ENCODE data around the gene FNBP1L. TPM values are rescaled to one million over a fixed set of nuclear protein-coding genes. Genes with fewer than 3 reads are reported as not detected.
A peak's percentile ranks its signal among the peaks of the same experiment; 100 is the strongest.
"Not testable (repeated sequence)": the region's sequence is repeated elsewhere in the genome, so short reads cannot be mapped to it uniquely, and the experiment has no call there.

The FNBP1L gene
- total and polyA plus RNA-seq, 8 donors, result 10.1 to 32.4 (median 16.0) TPM

DNA sequence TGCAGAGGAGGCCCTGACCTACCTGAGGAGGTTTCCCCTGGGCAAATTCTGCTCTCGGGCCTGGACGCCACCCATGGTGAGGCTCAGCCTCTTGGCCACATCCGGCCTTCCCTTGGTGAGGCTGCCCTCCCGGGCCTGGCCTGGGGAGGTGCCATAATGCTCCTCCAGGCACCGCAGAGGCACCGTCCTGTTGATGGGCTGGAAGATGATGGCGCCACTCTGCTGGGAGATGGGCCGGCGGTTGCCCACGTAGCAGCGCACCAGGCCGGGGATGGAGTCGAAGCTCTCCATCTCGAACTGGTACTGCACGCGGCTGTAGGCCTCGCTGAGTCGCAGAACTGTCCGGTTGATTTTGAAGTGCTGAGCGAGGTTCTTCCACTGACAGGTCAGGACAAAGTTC is 141.0 kb downstream of the FNBP1L start:
- 92 to 94% methylated on average over 20 of the region's 20 CpGs for WGBS, 2 donors
- H3K27ac ChIP-seq, result no peak overlapping the region
- H3K9me3 ChIP-seq, result no peaks in the 10 kb centered on the region
- no peak for FAIRE-seq
- no peak overlapping the region for H3K4me3 ChIP-seq
- no peak for DNase-seq
- no peak for ATAC-seq
- TF ChIP-seq, protein P1, sequence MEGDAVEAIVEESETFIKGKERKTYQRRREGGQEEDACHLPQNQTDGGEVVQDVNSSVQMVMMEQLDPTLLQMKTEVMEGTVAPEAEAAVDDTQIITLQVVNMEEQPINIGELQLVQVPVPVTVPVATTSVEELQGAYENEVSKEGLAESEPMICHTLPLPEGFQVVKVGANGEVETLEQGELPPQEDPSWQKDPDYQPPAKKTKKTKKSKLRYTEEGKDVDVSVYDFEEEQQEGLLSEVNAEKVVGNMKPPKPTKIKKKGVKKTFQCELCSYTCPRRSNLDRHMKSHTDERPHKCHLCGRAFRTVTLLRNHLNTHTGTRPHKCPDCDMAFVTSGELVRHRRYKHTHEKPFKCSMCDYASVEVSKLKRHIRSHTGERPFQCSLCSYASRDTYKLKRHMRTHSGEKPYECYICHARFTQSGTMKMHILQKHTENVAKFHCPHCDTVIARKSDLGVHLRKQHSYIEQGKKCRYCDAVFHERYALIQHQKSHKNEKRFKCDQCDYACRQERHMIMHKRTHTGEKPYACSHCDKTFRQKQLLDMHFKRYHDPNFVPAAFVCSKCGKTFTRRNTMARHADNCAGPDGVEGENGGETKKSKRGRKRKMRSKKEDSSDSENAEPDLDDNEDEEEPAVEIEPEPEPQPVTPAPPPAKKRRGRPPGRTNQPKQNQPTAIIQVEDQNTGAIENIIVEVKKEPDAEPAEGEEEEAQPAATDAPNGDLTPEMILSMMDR (IDR thresholded peaks at IDR 0.05), result no peak
- H3K27me3 ChIP-seq, result no peaks in the 10 kb centered on the region
- H3K4me1 ChIP-seq, result peaks cover 19 to 45% (median 42%) of the 10 kb centered on the region in 3 donors
- H3K36me3 ChIP-seq, result no peaks in the 10 kb centered on the region
- intact Hi-C loops (cut with DNase I), result no loop called here

DNA sequence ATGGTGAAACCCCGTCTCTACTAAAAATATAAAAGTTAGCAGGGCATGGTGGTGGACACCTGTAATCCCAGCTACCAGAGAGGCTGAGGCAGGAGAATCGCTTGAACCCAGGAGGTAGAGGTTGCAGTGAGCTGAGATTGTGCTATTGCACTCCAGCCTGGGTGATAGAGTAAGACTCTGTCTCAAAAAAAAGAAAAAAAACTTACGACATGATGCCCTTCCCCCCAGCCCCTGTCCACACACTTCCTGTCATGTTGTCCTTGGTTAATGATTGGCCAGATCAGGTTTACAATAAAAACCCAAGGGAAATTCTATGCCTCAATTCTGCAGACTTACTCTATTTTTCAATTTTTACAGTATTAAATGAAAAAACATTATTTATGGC is 143.4 kb downstream of the FNBP1L start:
- intact Hi-C loops (cut with DNase I); H3K4me3 ChIP-seq; H3K9me3 ChIP-seq; H3K27me3 ChIP-seq; FAIRE-seq; H3K36me3 ChIP-seq: not testable (repeated sequence)
- Histone ChIP-seq H3K4me1 (peaks cover 11 to 31% (median 30%) of the 10 kb centered on the region in 3 donors), H3K27ac (peak overlapping the region in 3 of 4 donors; percentile 86 to 94 (median 93))
- 41 to 45% methylated on average over 3 of the region's 3 CpGs for WGBS, 2 donors
- peak in 1 of 6 donors; percentile 31 for DNase-seq
- peak; percentile 50 to 65 (median 52) for ATAC-seq

- FAIRE-seq (no peak), ATAC-seq (peak; percentile 78 to 87 (median 84)), DNase-seq (peak; percentile 82 to 94 (median 88))
- peak overlapping the region; percentile 75 to 94 (median 90) for H3K27ac ChIP-seq
- no peaks in the 10 kb centered on the region for H3K9me3 ChIP-seq
- intact Hi-C loops (cut with DNase I), result no loop called here
- H3K4me1 ChIP-seq, result peaks cover 11 to 31% (median 29%) of the 10 kb centered on the region in 3 donors
- no peaks in the 10 kb centered on the region for H3K27me3 ChIP-seq
- TF ChIP-seq, protein P1 (IDR thresholded peaks at IDR 0.05), result no peak
- peak overlapping the region in 1 of 4 donors; percentile 27 for H3K4me3 ChIP-seq
- 34 to 49% methylated on average over 17 of the region's 17 CpGs for WGBS, 2 donors
- no peaks in the 10 kb centered on the region for H3K36me3 ChIP-seq
Observed at GRCh38 chr1:93591676-93592550, 144.0 kb downstream of the FNBP1L start.

DNA sequence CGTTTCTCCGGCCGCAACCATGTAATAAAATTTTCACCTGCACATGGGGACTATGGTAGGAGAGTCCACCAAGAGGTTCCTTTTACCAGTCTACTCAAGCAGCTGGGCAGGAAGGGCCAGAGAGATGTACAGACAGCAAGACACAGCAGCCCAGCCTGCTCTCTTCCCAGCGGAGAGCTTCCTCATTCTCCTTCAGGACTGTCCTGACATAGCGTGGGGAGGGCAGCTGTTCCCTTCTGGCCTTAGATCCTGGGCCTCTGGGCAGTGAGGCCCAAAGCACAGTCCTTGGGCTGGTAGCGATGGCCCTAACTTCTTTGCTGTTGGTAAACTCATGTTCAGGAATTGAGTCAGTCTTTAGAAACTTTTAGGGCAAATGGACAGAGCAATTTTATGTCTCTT is 144.6 kb downstream of the FNBP1L start:
- H3K36me3 ChIP-seq, result no peaks in the 10 kb centered on the region
- peak overlapping the region; percentile 75 to 94 (median 90) for H3K27ac ChIP-seq
- peak overlapping the region in 1 of 4 donors; percentile 27 for H3K4me3 ChIP-seq
- peaks cover 11 to 31% (median 29%) of the 10 kb centered on the region in 3 donors for H3K4me1 ChIP-seq
- WGBS, 2 donors, result 23 to 35% methylated on average over 6 of the region's 6 CpGs
- FAIRE-seq (no peak), ATAC-seq (peak; percentile 28 to 43 (median 40)), DNase-seq (no peak)
- H3K9me3 ChIP-seq, result no peaks in the 10 kb centered on the region
- no peaks in the 10 kb centered on the region for H3K27me3 ChIP-seq
- intact Hi-C loops (cut with DNase I), result no loop called here
- TF ChIP-seq, protein P1 (IDR thresholded peaks at IDR 0.05), result no peak

DNA sequence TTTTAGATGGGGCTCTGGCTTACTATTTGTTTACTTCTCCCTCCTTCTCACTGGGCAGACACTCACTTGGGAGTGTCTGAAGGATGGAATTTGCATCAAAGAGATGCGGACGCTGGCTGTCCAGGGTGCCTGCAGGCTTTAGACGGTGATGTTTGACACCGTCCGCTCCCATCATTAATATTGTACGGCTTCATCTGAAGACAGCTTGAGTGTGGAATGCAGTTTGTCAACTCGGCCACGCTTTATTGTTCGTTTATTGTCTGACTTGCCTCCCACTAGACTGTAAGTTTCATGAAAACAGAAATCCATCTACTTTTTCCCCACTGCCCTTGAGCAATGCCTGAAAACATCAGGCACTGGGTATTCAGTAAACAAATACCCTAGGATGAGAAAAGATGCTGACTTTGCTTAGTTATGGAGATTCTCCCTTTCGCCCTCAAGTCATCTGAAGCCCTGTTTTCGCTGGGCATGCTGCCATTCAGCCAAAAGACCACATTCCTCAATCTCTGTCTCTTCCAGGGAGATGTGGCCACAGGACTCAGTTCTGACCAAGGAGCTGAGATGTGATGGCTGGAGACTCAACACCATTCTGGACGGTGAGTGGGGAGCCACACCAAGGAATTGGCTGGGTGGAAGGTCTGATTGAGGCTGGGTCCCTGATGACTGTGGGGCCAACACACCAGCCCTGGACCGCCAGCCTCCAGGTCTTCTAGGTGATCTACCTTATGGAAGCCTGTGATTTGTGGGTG is 146.1 kb downstream of the FNBP1L start:
- H3K27me3 ChIP-seq, result no peaks in the 10 kb centered on the region
- H3K4me1 ChIP-seq, result peaks cover 11 to 31% (median 29%) of the 10 kb centered on the region in 3 donors
- WGBS, 2 donors, result 73 to 76% methylated on average over 13 of the region's 13 CpGs
- intact Hi-C loops (cut with DNase I), result no loop called here
- peak overlapping the region in 2 of 4 donors; percentile 93 to 94 for H3K27ac ChIP-seq
- TF ChIP-seq, protein P1 (IDR thresholded peaks at IDR 0.05), result no peak
- FAIRE-seq, result no peak
- H3K36me3 ChIP-seq, result no peaks in the 10 kb centered on the region
- no peak for ATAC-seq
- peak in 1 of 6 donors; percentile 22 for DNase-seq
- no peaks in the 10 kb centered on the region for H3K9me3 ChIP-seq
- no peak overlapping the region for H3K4me3 ChIP-seq

Measured in pancreas (tissue), 10 donors.